Large intestine (tissue), 12 donors: ENCODE data around the gene PURA. TPM values are rescaled to one million over a fixed set of nuclear protein-coding genes. Genes with fewer than 3 reads are reported as not detected.

Source experiments
- DNase-seq, 2 donors: peaks; one replicate each; pipeline versions ENCODE4 v3.0.0 to v3.0.0-alpha.2; 2013
- H3K27ac ChIP-seq: one replicate; pipeline ENCODE4 v1.5.1; 2013; ENCODE audit warnings: low read length
- H3K27me3 ChIP-seq: 2 replicates; pipeline ENCODE4 v1.6.1; 2013; ENCODE audit warnings: low read length; ENCODE audit not compliant: control insufficient read depth, insufficient read depth
- H3K36me3 ChIP-seq: 2 replicates; pipeline ENCODE4 v1.6.1; 2013; ENCODE audit warnings: low read length; ENCODE audit not compliant: control insufficient read depth, insufficient read depth
- H3K4me1 ChIP-seq: one replicate; pipeline ENCODE4 v1.6.1; 2013; ENCODE audit warnings: low read length; ENCODE audit not compliant: control insufficient read depth, insufficient read depth
- H3K4me3 ChIP-seq: one replicate; pipeline ENCODE4 v1.5.1; 2013; ENCODE audit warnings: low read length
- H3K9me3 ChIP-seq: one replicate; pipeline ENCODE4 v1.6.1; 2013; ENCODE audit warnings: mild to moderate bottlenecking, low read depth, low read length, moderate library complexity; ENCODE audit not compliant: control insufficient read depth
- WGBS: methylation state at CpG from one replicate; pipeline ENCODE4 v1.1.5; 2013; ENCODE audit warnings: low lambda C conversion rate; ENCODE audit not compliant: insufficient coverage; 5-methylcytosine and 5-hydroxymethylcytosine counted together
- long read RNA-seq, 11 donors: transcript quantifications; one replicate each; lab custom pipeline, GENCODE V29; 2026
- polyA plus RNA-seq: library from polyadenylated mRNA; unstranded; fragments of 120-200 nt; gene quantifications from one replicate; pipeline ENCODE4 v1.2.1, GENCODE V29; 2013

Gene PURA
- polyA plus RNA-seq, result 16.0 TPM
- long read RNA-seq, donor 1, full-length matches to known transcripts, result 32 of 32 reads
- long read RNA-seq, donor 1, partial matches to known transcripts, result 0 of 32 reads
- long read RNA-seq, donor 1, other reads (novel, unspliced or antisense), result 0 of 32 reads
- long read RNA-seq, donor 2, full-length matches to known transcripts, result 45 of 45 reads
- long read RNA-seq, donor 2, partial matches to known transcripts, result 0 of 45 reads
- long read RNA-seq, donor 2, other reads (novel, unspliced or antisense), result 0 of 45 reads
- long read RNA-seq, donor 3, full-length matches to known transcripts, result 92 of 99 reads
- long read RNA-seq, donor 3, partial matches to known transcripts, result 0 of 99 reads
- long read RNA-seq, donor 3, other reads (novel, unspliced or antisense), result 7 of 99 reads
- long read RNA-seq, donor 4, full-length matches to known transcripts, result 9 of 9 reads
- long read RNA-seq, donor 4, partial matches to known transcripts, result 0 of 9 reads
- long read RNA-seq, donor 4, other reads (novel, unspliced or antisense), result 0 of 9 reads
- long read RNA-seq, donor 5, full-length matches to known transcripts, result 25 of 25 reads
- long read RNA-seq, donor 5, partial matches to known transcripts, result 0 of 25 reads
- long read RNA-seq, donor 5, other reads (novel, unspliced or antisense), result 0 of 25 reads
- long read RNA-seq, donor 6, full-length matches to known transcripts, result 56 of 56 reads
- long read RNA-seq, donor 6, partial matches to known transcripts, result 0 of 56 reads
- long read RNA-seq, donor 6, other reads (novel, unspliced or antisense), result 0 of 56 reads
- long read RNA-seq, donor 7, full-length matches to known transcripts, result 18 of 18 reads
- long read RNA-seq, donor 7, partial matches to known transcripts, result 0 of 18 reads
- long read RNA-seq, donor 7, other reads (novel, unspliced or antisense), result 0 of 18 reads
- long read RNA-seq, donor 8, full-length matches to known transcripts, result 66 of 66 reads
- long read RNA-seq, donor 8, partial matches to known transcripts, result 0 of 66 reads
- long read RNA-seq, donor 8, other reads (novel, unspliced or antisense), result 0 of 66 reads
- long read RNA-seq, donor 9, full-length matches to known transcripts, result 41 of 41 reads
- long read RNA-seq, donor 9, partial matches to known transcripts, result 0 of 41 reads
- long read RNA-seq, donor 9, other reads (novel, unspliced or antisense), result 0 of 41 reads
- long read RNA-seq, donor 10, full-length matches to known transcripts, result 53 of 53 reads
- long read RNA-seq, donor 10, partial matches to known transcripts, result 0 of 53 reads
- long read RNA-seq, donor 10, other reads (novel, unspliced or antisense), result 0 of 53 reads
- long read RNA-seq, donor 11, full-length matches to known transcripts, result 42 of 42 reads
- long read RNA-seq, donor 11, partial matches to known transcripts, result 0 of 42 reads
- long read RNA-seq, donor 11, other reads (novel, unspliced or antisense), result 0 of 42 reads

DNA sequence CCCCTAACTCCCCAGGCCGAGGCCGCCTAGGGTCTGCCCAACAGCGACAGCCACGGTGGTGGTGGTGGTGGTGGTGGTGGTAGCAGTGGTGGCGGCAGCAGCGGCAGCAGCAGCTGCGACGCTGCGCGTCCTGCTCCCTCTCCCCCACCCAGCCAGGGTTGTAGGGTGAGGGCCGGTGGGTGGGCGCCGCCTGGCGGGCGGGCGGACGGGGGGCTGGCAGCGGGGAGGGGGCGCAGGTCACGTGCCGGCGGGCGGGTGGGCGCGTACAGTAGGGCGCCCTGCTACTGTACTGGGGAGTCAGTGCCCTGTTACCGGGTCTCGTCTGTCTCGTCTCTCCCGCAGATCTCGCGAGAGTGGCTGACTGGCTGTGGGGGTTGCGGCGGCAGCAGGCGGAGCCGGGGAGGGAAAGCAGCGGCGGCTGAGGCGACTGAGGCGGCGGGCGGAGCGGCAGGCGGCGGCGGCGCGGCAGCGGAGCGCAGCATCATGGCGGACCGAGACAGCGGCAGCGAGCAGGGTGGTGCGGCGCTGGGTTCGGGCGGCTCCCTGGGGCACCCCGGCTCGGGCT lies at the start of gene PURA:
Gene PURA, plus strand, starts transcription at position 411 of the 565 bp plus-strand sequence. Its CDS starts 73 bp downstream, at position 484.
- no CpG with 5 or more reads among the region's 60 CpGs for WGBS
- H3K36me3 ChIP-seq, result no peaks in the 10 kb centered on the region
- peaks cover 5% of the 10 kb centered on the region for H3K9me3 ChIP-seq
- peak; percentile 93 to 95 for DNase-seq
- H3K27ac ChIP-seq, result peak within 1 kb of the TSS; percentile 96
- H3K27me3 ChIP-seq, result peaks cover 40% of the 10 kb centered on the region
- peaks cover 15% of the 10 kb centered on the region for H3K4me1 ChIP-seq
- peak within 1 kb of the TSS; percentile 75 for H3K4me3 ChIP-seq

DNA sequence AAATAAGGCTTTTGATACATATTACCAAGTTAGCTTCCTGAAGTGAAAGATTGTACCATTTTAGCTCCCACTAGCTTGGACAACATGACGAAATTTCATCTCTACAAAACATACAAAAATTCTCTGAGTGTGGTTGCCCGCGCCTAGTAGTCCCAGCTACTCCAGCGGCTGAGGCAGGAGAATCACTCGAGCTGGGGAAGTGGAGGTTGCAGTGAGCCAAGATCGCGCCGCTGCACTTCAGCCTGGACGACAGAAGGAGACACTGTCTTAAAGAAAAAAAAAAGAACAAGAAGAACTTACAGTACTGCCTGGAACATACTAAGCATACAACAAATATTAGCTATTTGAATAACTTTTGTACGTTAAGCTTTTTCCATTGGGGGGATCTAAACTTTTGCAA lies 41.1 kb upstream of the PURA start:
- Histone ChIP-seq H3K4me3 (no peak overlapping the region), H3K4me1 (no peaks in the 10 kb centered on the region), H3K9me3 (no peaks in the 10 kb centered on the region), H3K27ac (no peak overlapping the region), H3K36me3 (no peaks in the 10 kb centered on the region), H3K27me3 (peaks cover 28% of the 10 kb centered on the region)
- no peak for DNase-seq
- WGBS, result no CpG with 5 or more reads among the region's 10 CpGs

DNA sequence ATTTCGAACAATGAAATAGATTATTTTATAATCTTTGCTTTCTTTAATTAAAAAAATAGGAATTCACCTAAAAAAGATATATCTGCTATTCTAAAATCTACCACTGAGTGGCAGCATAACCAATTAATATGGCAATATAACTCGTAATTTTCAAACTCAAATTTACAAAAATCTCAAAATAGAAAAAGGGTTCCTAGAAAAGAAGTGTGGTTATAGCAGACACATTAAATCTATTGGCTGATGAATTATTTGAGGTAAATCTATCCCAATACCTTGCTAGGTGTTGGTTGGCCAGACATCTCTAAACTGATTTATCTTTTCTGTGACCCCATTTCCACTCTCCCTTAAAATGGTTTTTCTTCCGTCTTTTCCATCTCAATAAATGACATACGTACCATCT lies 40.6 kb upstream of the PURA start:
- Histone ChIP-seq H3K27ac (no peak overlapping the region), H3K9me3 (no peaks in the 10 kb centered on the region), H3K27me3 (peaks cover 28% of the 10 kb centered on the region), H3K36me3 (no peaks in the 10 kb centered on the region), H3K4me1 (no peaks in the 10 kb centered on the region), H3K4me3 (no peak overlapping the region)
- no peak for DNase-seq
- 18% methylated on average over 3 of the region's 4 CpGs for WGBS

DNA sequence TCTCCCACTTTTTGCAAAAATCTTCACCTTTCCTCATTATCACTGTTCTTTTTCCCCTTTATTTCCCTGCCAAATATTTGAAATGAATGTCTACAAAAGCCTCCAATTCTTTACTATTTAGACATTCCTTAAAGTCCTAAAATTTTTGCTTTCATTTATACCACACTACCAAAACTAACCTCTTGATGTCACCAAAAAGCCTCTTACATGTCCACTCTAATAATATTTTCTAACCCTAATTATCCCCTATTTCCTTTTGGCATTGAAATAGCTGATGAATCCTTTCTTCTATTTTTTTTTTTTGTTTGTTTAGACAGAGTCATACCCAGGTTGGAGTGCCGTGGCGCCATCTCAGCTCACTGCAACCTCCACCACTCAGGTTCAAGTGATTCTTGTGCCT lies 38.5 kb upstream of the PURA start:
- Histone ChIP-seq H3K36me3 (no peaks in the 10 kb centered on the region), H3K27me3 (peaks cover 22% of the 10 kb centered on the region), H3K27ac (no peak overlapping the region), H3K9me3 (no peaks in the 10 kb centered on the region), H3K4me1 (no peaks in the 10 kb centered on the region), H3K4me3 (no peak overlapping the region)
- DNase-seq, result no peak
- no CpG with 5 or more reads among the region's 2 CpGs for WGBS

DNA sequence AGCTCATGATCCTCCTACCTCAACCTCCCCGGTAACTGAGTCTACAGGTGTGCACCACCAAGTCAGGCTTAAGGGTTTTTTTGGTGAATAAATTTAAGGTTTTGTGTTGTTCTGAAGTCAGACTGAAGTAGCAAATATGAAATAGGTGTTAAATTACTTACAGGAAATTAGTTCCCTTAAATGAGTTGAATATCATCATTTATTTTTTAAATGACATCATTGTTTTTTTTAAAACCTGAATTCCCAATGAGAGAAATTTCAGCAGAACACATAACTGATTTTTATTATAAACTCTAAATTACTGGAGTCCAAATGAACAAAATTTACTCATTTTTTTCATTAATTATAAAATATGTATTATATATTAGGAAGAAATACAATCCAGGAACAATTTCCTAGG lies 37.8 kb upstream of the PURA start:
- no peak overlapping the region for H3K4me3 ChIP-seq
- no peak for DNase-seq
- H3K4me1 ChIP-seq, result no peaks in the 10 kb centered on the region
- H3K27me3 ChIP-seq, result peaks cover 24% of the 10 kb centered on the region
- no peak overlapping the region for H3K27ac ChIP-seq
- no peaks in the 10 kb centered on the region for H3K9me3 ChIP-seq
- no peaks in the 10 kb centered on the region for H3K36me3 ChIP-seq
- no CpG with 5 or more reads among the region's 1 CpG for WGBS

DNA sequence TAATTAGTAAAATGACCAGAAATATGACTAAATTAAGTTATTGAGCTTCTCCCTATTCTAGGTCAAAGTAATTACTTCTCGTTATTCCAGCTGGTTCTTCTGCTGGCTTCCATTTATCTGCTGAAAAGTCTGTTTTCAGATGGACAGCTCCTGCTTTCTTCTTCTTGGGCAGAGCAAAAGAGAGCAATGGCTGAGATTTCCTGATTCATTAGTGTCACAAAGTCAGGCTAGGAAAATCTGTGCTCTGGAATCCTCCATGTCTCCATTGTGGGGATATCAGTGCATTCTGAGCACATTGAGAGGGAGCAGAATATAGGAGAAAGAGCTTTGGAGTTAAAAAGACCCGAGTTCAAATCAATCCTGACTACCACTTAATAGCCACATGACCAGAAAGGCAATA lies 37.1 kb upstream of the PURA start:
- no peaks in the 10 kb centered on the region for H3K36me3 ChIP-seq
- no peak for DNase-seq
- peaks cover 27% of the 10 kb centered on the region for H3K27me3 ChIP-seq
- WGBS, result 57% methylated on average over 1 of the region's 2 CpGs
- H3K9me3 ChIP-seq, result no peaks in the 10 kb centered on the region
- no peaks in the 10 kb centered on the region for H3K4me1 ChIP-seq
- no peak overlapping the region for H3K27ac ChIP-seq
- no peak overlapping the region for H3K4me3 ChIP-seq

DNA sequence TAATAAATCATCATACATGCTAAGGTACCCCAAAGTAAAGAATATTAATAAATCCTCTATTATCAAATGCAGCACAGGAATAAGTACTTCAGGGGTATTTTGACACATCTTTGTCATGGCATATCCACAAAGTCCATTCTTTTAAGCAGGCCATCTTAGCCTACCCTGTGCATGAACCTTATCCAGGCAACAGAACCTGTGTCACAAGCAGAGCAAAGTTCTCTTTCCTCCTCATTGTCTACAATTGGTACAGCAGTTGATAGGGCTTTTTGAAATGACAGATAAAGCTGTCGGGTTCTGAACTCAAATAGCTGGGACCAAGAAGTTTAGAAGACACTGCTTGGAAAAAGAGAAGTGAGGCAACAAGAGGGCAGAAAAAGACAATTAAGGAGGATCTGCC lies 30.8 kb upstream of the PURA start:
- H3K9me3 ChIP-seq, result no peaks in the 10 kb centered on the region
- DNase-seq, result peak; percentile 19 to 61
- 25% methylated on average over 1 of the region's 1 CpG for WGBS
- H3K27me3 ChIP-seq, result peaks cover 17% of the 10 kb centered on the region
- no peak overlapping the region for H3K27ac ChIP-seq
- no peak overlapping the region for H3K4me3 ChIP-seq
- H3K36me3 ChIP-seq, result no peaks in the 10 kb centered on the region
- no peaks in the 10 kb centered on the region for H3K4me1 ChIP-seq

DNA sequence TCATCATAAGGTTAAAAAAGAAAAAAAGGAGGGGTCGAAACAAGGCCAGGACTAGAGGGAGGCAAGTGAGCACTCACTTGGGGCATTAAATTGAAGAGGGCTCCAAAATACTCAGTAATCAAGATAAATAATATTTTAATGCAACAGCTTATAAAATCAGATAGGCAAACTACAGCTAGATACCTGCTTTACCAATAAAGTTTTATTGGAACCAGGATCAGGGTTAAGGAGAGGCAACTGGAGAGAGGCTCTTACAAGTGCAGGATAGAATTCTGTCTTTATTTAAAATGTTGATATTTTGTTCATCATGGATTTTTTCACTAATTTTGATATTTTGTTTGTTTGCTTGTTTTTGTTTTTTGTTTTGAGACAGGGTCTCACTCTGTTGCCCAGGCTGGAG lies 30.3 kb upstream of the PURA start:
- Histone ChIP-seq H3K4me1 (no peaks in the 10 kb centered on the region), H3K9me3 (no peaks in the 10 kb centered on the region), H3K4me3 (no peak overlapping the region), H3K36me3 (no peaks in the 10 kb centered on the region), H3K27ac (no peak overlapping the region), H3K27me3 (peaks cover 17% of the 10 kb centered on the region)
- DNase-seq, result no peak
- no CpG with 5 or more reads among the region's 1 CpG for WGBS

DNA sequence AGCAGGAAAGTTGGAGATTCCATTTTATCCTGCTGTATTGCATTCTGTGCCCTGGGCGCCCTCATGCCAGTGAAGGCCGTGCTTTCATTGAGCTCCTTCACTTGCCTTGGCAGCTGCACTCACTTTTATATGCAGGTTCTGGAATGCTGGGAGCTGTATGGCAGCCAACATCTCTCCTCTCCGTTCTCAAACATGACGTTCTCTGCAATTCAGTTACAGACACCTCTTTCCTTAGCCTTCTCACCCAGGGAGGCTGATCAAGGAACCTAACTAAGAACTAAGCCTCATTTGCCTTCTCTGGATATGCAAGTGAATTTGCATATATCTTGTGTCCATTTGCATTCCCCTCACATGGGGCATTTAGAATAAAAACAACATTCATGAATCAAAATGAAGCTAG lies 29.4 kb upstream of the PURA start:
- WGBS, result no CpG with 5 or more reads among the region's 4 CpGs
- Histone ChIP-seq H3K9me3 (no peaks in the 10 kb centered on the region), H3K4me3 (no peak overlapping the region), H3K27me3 (peaks cover 17% of the 10 kb centered on the region), H3K36me3 (no peaks in the 10 kb centered on the region), H3K4me1 (no peaks in the 10 kb centered on the region), H3K27ac (no peak overlapping the region)
- no peak for DNase-seq
